DMS 273 (cell line): ENCODE data around the gene LMBR1.
"Not testable (repeated sequence)": the region's sequence is repeated elsewhere in the genome, so short reads cannot be mapped to it uniquely, and the experiment has no call there.

Experiments used
- DNase-seq: peaks from one replicate; lab custom pipeline; 2025; ENCODE audit not compliant: unreplicated experiment; lab: John Stamatoyannopoulos, UW

The LMBR1 gene

GRCh38 chr7:156698512-156698911 lies 194.5 kb downstream of the LMBR1 start:
- DNase-seq: not testable (repeated sequence)

DNA sequence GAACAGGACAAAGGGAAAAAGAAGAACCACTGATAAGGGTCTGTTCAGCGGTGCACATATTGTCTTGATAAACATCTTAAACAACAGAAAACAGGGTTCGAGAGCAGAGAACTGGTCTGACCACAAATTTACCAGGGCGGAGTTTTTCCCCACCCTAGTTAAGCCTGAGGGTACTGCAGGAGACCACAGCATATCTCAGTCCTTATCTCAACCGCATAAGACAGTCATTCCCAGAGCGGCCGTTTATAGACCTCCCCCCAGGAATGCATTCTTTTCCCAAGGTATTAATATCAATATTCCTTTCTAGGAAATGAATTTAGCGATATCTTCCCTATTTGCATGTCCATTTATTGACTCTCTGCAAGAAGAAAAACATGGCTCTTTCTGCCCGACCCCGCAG lies 195.7 kb downstream of the LMBR1 start:
- not testable (repeated sequence) for DNase-seq

- no peak for DNase-seq
Measured at GRCh38 chr7:156693627-156694026, 199.4 kb downstream of the LMBR1 start.

DNA sequence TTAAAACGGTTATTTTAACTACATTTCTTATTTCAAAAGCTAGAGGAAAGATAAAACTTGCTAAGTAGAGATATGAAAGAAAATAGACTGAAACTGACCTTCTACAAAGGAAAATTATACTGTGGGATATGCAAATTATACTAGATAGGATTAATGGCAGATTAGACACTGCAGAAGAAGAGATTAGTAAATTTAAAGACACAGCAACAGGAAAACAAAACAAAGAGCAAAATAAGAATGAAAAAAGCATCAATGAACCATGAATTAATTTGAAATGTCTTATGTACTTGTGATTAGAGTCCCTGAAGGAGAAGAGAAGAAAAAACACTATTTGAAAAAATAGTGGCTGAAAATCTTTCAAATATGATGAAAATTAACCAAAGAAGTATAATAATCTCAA lies 200.1 kb downstream of the LMBR1 start:
- DNase-seq: no peak

DNA sequence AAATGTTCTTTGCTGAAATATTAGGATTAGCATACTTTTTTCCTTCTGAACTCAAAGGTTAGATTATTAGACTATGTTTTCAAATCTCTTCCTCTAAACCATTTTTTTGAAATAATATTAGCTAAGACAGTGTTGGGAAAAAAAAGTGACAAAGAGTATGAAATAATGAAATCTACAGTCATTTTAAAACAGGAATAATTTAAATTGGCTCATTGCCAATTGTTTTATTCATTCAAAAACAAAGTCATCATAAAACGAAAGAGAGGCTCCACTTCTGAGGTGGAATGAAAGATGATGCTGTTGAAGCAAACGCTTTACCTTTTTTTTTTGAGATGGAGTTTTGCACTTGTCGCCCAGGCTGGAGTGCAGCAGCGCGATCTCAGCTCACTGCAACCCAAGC lies 201.2 kb downstream of the LMBR1 start:
- no peak for DNase-seq

- no peak for DNase-seq
Measured at GRCh38 chr7:156684661-156685060, 208.3 kb downstream of the LMBR1 start.

- DNase-seq: no peak
Measured at GRCh38 chr7:156684251-156684650, 208.7 kb downstream of the LMBR1 start.

DNA sequence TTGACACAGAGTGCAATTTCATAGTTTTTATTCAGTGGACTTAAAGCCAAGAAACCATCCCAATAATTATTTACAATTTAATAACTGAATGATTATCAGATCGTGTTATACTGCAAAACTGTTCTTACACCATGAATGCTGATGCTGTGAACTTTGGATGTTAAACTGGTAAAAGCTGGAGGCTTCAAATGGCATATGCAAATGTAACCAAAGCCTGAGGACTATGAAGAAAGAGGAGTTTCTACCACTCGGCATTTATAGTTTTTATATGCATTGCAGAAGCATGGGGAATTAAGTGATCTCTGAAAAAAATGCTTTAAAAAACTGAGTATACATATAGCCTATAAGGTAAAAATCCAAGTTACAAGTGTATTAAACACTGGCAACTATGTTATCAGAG lies 210.1 kb downstream of the LMBR1 start:
- DNase-seq: no peak

DNA sequence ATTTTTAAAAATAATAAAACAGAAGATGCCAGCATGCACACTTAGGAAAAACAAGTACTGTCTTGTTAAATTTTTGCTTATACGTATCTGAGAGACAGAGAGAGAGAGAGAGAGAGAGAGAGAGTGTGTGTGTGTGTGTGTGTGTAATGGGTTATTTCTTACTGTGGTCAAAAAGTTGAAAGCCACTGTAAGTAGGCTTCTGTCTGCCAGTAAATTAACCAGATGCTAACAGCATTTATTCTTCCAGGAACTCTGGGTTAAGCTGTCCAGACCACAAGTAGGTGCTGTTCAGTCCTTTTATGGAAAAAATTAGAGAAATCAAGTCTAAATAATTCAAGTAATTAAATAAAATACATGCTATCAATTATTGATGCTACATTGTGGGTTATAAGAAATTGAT lies 212.7 kb downstream of the LMBR1 start:
- DNase-seq: no peak

DNA sequence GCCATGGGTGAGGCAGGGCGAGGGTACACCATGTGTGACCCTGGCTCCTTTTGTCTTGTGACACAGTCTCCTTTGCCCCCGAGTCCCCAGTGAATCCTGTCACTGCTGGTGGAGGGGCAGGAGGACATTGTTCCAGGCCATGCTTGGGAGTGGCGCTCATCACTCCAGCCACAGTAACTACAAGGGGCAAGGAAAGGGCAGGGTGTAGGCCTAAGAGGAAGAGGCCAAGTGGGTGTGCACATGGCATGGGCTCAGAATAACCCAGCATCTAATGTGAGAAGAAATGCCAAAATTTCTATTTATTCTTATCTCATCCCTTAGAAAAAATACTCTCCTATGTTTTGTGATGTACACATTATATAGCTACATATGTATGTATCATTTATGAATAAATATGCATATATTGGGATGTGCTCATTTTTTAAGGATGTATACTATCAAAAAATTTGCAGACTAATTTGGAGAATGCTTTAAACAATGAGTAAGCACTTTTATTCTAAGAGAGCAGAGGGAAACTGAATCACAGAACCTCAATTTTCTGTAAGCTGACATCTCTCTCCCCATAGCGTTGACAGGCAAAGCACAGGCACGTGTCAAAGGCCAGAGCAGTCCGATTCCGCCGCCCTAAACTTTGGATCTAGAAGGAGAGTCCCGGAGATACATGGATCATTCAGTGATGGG lies 215.5 kb downstream of the LMBR1 start:
- DNase-seq: no peak

DNA sequence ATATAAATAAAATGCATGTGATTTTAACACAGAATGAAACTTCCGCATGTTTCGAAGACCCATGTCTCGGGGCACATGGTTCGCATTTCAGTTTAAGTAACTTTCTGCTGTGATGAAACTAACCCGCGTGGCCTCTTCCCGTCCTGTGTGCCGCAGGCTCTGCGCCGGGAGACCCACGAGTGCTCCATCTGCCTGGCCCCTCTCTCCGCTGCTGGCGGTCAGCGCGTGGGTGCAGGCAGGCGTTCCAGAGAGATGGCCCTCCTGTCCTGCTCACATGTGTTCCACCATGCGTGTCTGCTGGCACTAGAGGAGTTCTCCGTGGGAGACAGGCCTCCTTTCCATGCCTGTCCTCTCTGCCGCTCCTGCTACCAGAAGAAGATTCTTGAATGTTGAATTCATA lies 216.7 kb downstream of the LMBR1 start:
- DNase-seq: no peak

- DNase-seq: no peak
Measured at GRCh38 chr7:156675721-156676120, 217.3 kb downstream of the LMBR1 start.

DNA sequence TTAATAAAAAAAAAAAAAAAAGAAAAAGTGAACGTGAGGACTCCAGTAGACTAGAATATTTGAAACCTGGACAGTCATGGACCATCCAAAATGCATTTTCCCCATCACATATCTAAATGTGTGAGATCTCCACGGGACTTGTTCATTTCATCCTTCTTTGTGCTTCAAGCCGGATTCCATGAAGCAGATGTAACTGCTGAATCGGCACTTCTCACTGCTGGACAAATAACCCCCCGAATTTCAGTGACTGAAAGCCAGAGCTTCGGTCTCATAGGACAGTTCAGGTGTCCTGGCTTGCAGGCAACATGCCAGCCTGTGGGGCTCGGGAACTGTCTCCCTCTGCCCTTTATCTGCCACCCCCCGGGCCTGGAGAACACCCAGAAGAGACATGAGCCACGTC lies 219.1 kb downstream of the LMBR1 start:
- no peak for DNase-seq

DNA sequence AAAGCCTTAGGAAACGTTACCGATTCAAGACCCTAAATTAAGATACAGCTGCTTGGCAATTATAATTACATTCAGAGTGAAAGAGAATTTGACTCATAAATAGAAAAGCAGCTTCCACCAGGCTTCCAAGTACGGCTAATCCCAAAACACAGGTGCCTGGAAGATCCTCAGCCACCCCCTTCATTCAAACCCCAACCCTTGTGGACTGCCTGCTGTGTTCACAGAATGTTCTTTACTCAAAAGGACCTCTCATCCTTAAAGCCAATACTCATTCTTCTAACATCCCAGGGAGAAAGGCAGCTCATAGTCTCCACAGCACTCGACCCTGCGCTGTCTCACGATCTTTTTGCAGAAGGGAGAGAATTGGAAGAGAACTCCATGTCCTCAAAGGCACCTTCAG lies 219.5 kb downstream of the LMBR1 start:
- DNase-seq: no peak

DNA sequence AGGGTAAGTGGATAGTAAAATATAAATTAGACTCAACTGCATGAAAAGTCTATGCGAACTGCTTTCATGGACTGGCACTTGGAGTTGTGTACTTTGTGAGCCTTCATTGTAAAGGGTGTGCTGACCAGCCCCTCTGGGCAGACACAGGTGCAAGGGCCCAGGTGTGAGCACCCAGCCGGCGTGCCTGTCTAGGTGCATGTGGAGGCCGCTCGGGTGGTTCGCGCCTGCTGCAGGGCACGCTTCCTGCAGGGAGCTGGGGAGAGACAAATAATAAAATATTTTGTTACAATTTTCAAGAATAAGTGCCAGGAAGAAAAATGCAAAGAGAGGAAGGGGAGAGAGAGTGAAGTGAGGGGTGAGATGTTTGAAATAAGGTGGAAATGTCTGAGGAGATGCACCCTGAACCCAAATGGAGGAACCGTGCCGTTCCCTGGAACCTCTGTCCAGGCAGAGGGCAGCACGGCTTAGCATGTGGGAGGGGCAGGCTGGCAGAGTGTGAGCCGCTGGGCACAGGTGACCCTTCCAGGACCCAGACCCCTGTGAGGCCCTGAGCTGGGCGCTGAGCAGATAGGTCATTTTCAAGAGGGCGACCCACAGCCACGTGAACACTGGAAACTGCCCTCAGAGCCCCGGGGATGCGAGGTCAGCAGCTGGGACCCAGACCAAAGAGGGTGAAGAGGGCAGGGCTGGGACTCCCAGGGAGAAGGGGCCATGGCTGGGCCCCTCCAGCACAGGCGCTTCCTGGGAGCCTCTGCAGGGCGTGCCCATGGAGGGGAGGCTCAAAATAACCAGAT lies 223.8 kb downstream of the LMBR1 start:
- DNase-seq: no peak

- DNase-seq: no peak
Measured at GRCh38 chr7:156668130-156668741, 224.7 kb downstream of the LMBR1 start.

DNA sequence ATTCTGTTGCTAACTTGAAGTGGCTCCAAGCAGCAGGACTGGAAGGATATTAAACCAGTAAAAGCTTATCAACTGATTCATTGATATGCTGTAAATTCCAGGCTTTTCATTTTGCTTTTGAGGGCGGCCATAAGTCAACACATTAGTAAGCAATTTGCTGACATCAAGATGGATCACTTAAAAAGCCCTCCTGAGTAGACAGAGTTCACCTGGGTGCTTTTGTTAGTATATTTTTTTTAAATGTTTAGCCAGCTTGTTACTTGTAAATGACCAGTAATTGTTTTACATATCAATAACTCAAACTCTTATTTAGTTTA lies 225.9 kb downstream of the LMBR1 start:
- no peak for DNase-seq

GRCh38 chr7:156666368-156667109 lies 226.4 kb downstream of the LMBR1 start:
- DNase-seq: no peak

GRCh38 chr7:156665101-156665500 lies 227.9 kb downstream of the LMBR1 start:
- DNase-seq: no peak

- DNase-seq: no peak
Measured at GRCh38 chr7:156662277-156662676, 230.7 kb downstream of the LMBR1 start.

DNA sequence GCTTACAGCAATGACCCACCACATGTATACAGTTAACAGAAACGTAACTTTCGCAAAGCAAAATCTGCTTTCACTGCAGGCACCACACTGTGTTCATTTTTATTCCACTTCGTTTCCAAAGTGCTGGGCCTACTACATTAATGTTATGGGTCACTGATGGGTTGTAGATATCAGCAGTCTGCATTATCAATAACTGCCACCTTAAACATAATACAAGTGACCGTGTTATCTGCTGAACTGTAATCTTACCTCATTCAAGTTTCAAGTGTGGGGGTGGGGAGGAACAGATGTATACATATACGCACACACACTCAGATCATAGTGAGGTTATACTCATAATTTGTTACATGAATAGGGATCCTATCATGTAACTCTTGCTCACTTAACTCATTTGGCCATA lies 231.3 kb downstream of the LMBR1 start:
- no peak for DNase-seq

- no peak for DNase-seq
Measured at GRCh38 chr7:156659961-156660360, 233.0 kb downstream of the LMBR1 start.
